ENCODE measurements around the gene SRL.

Gene SRL

DNA sequence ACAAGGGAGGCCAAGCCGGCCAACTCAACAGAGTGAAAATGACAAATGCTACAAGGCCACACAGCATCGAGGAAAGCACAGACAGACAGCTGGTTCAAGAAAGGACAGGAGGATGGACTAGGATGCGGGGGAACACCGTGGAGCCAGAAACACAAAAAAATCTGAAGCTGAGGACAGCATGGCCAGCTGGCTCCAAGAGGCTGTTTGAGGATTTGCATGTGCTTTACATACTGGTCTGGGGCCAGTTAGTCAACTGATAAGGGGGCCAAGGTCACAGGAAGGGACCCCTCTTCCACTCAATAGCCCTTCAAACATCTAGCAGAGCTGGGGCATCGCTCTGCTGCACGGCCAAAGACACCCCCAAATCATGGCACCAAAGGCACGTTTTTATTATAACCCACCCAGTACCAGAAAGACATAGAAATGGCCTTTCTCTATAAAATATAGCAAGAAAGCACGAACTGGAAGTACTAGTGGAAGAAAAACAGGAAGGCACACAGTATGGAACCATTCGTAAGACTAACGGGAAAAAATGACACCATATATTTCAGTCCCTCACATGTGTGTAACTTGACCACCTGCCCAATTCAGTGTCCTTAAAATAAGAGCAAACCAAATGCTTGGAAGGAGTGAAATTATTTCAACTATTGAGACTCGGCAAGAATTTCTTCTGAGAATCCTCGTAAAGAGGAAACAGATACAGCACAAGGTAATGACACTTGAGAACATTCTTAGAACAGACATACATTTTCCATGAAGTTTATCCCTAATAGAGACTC lies 7.8 kb upstream of the SRL start:
- Histone ChIP-seq H3K9me2 (replicated peaks; ENCODE audit: control insufficient read depth, low read length) (no peaks in the 10 kb centered on the region), H3K79me2 (ENCODE audit: control insufficient read depth, low read length) (peaks cover 7% of the 10 kb centered on the region), H3K4me2 (ENCODE audit: low read length) (peak overlapping the region; percentile 25), H3K27ac (ENCODE audit: low read depth, low read length) (no peak overlapping the region), H3K36me3 (ENCODE audit: control insufficient read depth, low read length) (no peaks in the 10 kb centered on the region; the same call in 1 of the 2 replicates), H3K4me3 (ENCODE audit: low read length) (no peak overlapping the region), H3K9me3 (ENCODE audit: control insufficient read depth, insufficient read depth, low read length) (no peaks in the 10 kb centered on the region), H4K20me1 (ENCODE audit: control insufficient read depth, insufficient read depth, low read depth, low read length) (no peaks in the 10 kb centered on the region), H3K27me3 (ENCODE audit: control insufficient read depth, low read length) (no peaks in the 10 kb centered on the region), H3F3A (ENCODE audit: control insufficient read depth, insufficient read depth) (no peaks in the 10 kb centered on the region), H3K4me1 (ENCODE audit: control insufficient read depth, low read length) (peaks cover 16% of the 10 kb centered on the region)
- no peak for TF ChIP-seq EZH2phosphoT487 (IDR thresholded peaks at IDR 0.05; ENCODE audit: borderline replicate concordance, low read length)
- TF ChIP-seq, protein P1, sequence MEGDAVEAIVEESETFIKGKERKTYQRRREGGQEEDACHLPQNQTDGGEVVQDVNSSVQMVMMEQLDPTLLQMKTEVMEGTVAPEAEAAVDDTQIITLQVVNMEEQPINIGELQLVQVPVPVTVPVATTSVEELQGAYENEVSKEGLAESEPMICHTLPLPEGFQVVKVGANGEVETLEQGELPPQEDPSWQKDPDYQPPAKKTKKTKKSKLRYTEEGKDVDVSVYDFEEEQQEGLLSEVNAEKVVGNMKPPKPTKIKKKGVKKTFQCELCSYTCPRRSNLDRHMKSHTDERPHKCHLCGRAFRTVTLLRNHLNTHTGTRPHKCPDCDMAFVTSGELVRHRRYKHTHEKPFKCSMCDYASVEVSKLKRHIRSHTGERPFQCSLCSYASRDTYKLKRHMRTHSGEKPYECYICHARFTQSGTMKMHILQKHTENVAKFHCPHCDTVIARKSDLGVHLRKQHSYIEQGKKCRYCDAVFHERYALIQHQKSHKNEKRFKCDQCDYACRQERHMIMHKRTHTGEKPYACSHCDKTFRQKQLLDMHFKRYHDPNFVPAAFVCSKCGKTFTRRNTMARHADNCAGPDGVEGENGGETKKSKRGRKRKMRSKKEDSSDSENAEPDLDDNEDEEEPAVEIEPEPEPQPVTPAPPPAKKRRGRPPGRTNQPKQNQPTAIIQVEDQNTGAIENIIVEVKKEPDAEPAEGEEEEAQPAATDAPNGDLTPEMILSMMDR (IDR thresholded peaks at IDR 0.05; ENCODE audit: low read depth, low read length, poor library complexity, severe bottlenecking) = no peak

DNA sequence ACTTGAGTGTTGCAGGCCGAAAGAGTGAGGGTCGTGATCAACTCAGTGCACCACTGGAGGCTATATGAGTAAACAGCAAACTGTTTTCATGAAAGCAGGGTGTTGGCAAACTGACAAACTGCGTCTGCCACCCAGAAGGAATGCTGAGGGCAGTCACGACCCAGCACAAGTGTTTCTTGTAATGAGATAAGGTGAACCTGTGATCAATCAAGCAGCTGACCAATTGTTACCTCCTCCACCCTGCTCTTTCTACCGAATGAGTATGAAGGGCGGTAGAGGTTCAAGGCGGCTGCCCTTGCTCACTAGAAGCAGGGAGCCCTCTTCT lies 5.5 kb upstream of the SRL start:
- H3K27ac ChIP-seq (ENCODE audit: low read depth, low read length) = no peak overlapping the region

DNA sequence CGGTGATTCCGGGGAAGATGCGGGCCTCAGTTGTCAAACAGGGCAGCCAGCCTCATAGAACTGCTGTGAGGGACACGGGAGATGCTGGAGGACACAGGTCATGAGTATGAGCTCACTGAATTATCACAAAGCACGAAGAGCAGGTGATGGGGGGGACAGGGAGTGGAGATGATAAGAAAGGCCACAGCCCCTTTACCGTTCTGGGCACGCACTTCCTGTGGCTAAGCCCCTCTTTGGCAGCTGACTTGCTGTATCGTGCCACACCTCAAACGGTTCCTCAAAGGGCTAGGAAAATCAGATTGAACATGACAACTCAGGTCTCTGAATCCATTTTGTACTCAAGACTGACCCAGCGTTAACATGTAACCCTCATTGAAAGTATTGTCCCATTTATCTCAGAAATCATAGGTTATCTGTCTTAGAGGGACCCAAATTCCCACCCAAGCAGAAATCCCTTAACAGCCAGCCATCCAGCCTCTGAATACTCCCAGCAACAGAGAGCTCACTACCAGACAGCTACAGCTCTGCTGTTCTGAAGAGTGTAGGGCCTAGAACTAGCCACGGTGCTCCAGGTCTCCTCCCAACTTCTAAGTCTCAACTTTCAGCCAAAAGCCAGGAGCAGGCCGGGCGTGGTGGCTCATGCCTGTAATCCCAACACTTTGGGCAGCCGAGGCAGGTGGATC lies 5.0 kb upstream of the SRL start:
- H3K9me2 ChIP-seq (replicated peaks; ENCODE audit: control insufficient read depth, low read length) = no peaks in the 10 kb centered on the region
- H3K27me3 ChIP-seq (ENCODE audit: control insufficient read depth, low read length) = no peaks in the 10 kb centered on the region
- no peak for TF ChIP-seq EZH2phosphoT487 (IDR thresholded peaks at IDR 0.05; ENCODE audit: borderline replicate concordance, low read length)
- TF ChIP-seq, protein P1 (IDR thresholded peaks at IDR 0.05; ENCODE audit: low read depth, low read length, poor library complexity, severe bottlenecking) = no peak
- H3K4me2 ChIP-seq (ENCODE audit: low read length) = no peak overlapping the region
- H3K36me3 ChIP-seq (ENCODE audit: control insufficient read depth, low read length) = no peaks in the 10 kb centered on the region; the same call in 1 of the 2 replicates
- H3K4me1 ChIP-seq (ENCODE audit: control insufficient read depth, low read length) = peaks cover 12% of the 10 kb centered on the region
- no peak overlapping the region for H3K27ac ChIP-seq (ENCODE audit: low read depth, low read length)
- no peaks in the 10 kb centered on the region for H4K20me1 ChIP-seq (ENCODE audit: control insufficient read depth, insufficient read depth, low read depth, low read length)
- H3K4me3 ChIP-seq (ENCODE audit: low read length) = no peak overlapping the region
- no peaks in the 10 kb centered on the region for H3F3A ChIP-seq (ENCODE audit: control insufficient read depth, insufficient read depth)
- no peaks in the 10 kb centered on the region for H3K79me2 ChIP-seq (ENCODE audit: control insufficient read depth, low read length)
- no peaks in the 10 kb centered on the region for H3K9me3 ChIP-seq (ENCODE audit: control insufficient read depth, insufficient read depth, low read length)

More for the DNA sequence above, 5.5 kb upstream of the SRL start:
- no peaks in the 10 kb centered on the region for H3K79me2 ChIP-seq (ENCODE audit: control insufficient read depth, low read length)
- H3K36me3 ChIP-seq (ENCODE audit: control insufficient read depth, low read length) = no peaks in the 10 kb centered on the region; the same call in 1 of the 2 replicates
- H3K4me1 ChIP-seq (ENCODE audit: control insufficient read depth, low read length) = peaks cover 12% of the 10 kb centered on the region
- H4K20me1 ChIP-seq (ENCODE audit: control insufficient read depth, insufficient read depth, low read depth, low read length) = no peaks in the 10 kb centered on the region
- TF ChIP-seq, protein P1 (IDR thresholded peaks at IDR 0.05; ENCODE audit: low read depth, low read length, poor library complexity, severe bottlenecking) = no peak
- TF ChIP-seq EZH2phosphoT487 (IDR thresholded peaks at IDR 0.05; ENCODE audit: borderline replicate concordance, low read length) = no peak
- no peaks in the 10 kb centered on the region for H3F3A ChIP-seq (ENCODE audit: control insufficient read depth, insufficient read depth)
- H3K4me3 ChIP-seq (ENCODE audit: low read length) = no peak overlapping the region
- H3K4me2 ChIP-seq (ENCODE audit: low read length) = no peak overlapping the region
- no peaks in the 10 kb centered on the region for H3K9me3 ChIP-seq (ENCODE audit: control insufficient read depth, insufficient read depth, low read length)
- H3K27me3 ChIP-seq (ENCODE audit: control insufficient read depth, low read length) = no peaks in the 10 kb centered on the region
- H3K9me2 ChIP-seq (replicated peaks; ENCODE audit: control insufficient read depth, low read length) = no peaks in the 10 kb centered on the region

Measured in DOHH2 (cell line).